8988T (cell line): ENCODE data around the gene ADAMTS17.

ENCODE experiments used
- DNase-seq: peaks from one replicate; pipeline ENCODE4 v3.0.0; 2011

ADAMTS17 gene

GRCh38 chr15:100059521-100059920 is 282.3 kb downstream of the ADAMTS17 start:
- DNase-seq, result no peak

GRCh38 chr15:100059094-100059493 is 282.7 kb downstream of the ADAMTS17 start:
- no peak for DNase-seq

GRCh38 chr15:100058458-100058857 is 283.3 kb downstream of the ADAMTS17 start:
- DNase-seq, result no peak

GRCh38 chr15:100057281-100057680 is 284.5 kb downstream of the ADAMTS17 start:
- no peak for DNase-seq

- no peak for DNase-seq
These were observed 285.2 kb downstream of the ADAMTS17 start for GRCh38 chr15:100056411-100057072.

GRCh38 chr15:100055821-100056220 is 286.0 kb downstream of the ADAMTS17 start:
- DNase-seq, result no peak

GRCh38 chr15:100054539-100054938 is 287.2 kb downstream of the ADAMTS17 start:
- DNase-seq, result no peak

- no peak for DNase-seq
These were observed 288.2 kb downstream of the ADAMTS17 start for GRCh38 chr15:100053474-100054121.

GRCh38 chr15:100052716-100053473 is 288.9 kb downstream of the ADAMTS17 start:
- DNase-seq, result no peak

GRCh38 chr15:100050877-100051786 is 290.6 kb downstream of the ADAMTS17 start:
- no peak for DNase-seq

GRCh38 chr15:100049936-100050876 is 291.6 kb downstream of the ADAMTS17 start:
- DNase-seq, result no peak

GRCh38 chr15:100049483-100049882 is 292.3 kb downstream of the ADAMTS17 start:
- no peak for DNase-seq

- DNase-seq, result no peak
These were observed 293.0 kb downstream of the ADAMTS17 start for GRCh38 chr15:100048736-100049135.

- no peak for DNase-seq
These were observed 298.1 kb downstream of the ADAMTS17 start for GRCh38 chr15:100043692-100044091.

GRCh38 chr15:100043068-100043641 is 298.6 kb downstream of the ADAMTS17 start:
- no peak for DNase-seq

GRCh38 chr15:100042558-100042957 is 299.2 kb downstream of the ADAMTS17 start:
- DNase-seq, result no peak

GRCh38 chr15:100041127-100041828 is 300.5 kb downstream of the ADAMTS17 start:
- no peak for DNase-seq

- no peak for DNase-seq
These were observed 301.8 kb downstream of the ADAMTS17 start for GRCh38 chr15:100039994-100040393.

GRCh38 chr15:100038736-100039135 is 303.0 kb downstream of the ADAMTS17 start:
- DNase-seq, result no peak

GRCh38 chr15:100037901-100038300 is 303.9 kb downstream of the ADAMTS17 start:
- no peak for DNase-seq

- DNase-seq, result no peak
These were observed 305.8 kb downstream of the ADAMTS17 start for GRCh38 chr15:100036015-100036414.
